H1 (cell line): ENCODE data around the gene WDR54. TPM values are rescaled to one million over a fixed set of nuclear protein-coding genes. Genes with fewer than 3 reads are reported as not detected.
A peak's percentile ranks its signal among the peaks of the same experiment; 100 is the strongest.

Experiments used
- CTCF ChIA-PET: fragments of 300-600 bp; sonication (Branson Sonifier 250); formaldehyde crosslinking; loops from one replicate; lab custom pipeline; 2021; ENCODE audit not compliant: partially characterized antibody; lab: Charles Lee
- POLR2A ChIA-PET: fragments of 300-600 bp; sonication (Branson Sonifier 250); formaldehyde crosslinking; loops from one replicate; lab custom pipeline; 2021; ENCODE audit warnings: inconsistent platforms; ENCODE audit not compliant: partially characterized antibody; lab: Charles Lee
- DNase-seq, 2 experiments: peaks; one replicate each; pipeline versions ENCODE4 v3.0.0 to v3.0.0-alpha.2; 2010 to 2022; ENCODE audit warnings: low spot score in 2 of 2, low read depth in 1 of 2, mixed read lengths in 1 of 2
- FAIRE-seq: peaks from 2 replicates; lab custom pipeline; 2011; peaks lifted over from hg19 to GRCh38; lab: Jason Lieb, UNC
- H2AFZ ChIP-seq: 2 replicates; pipeline ENCODE4 v1.8.1; 2012; ENCODE audit warnings: low read length, inconsistent platforms
- H2AK5ac ChIP-seq: 2 replicates; pipeline ENCODE4 v1.6.1; 2013; ENCODE audit warnings: low read depth, low read length
- H2BK120ac ChIP-seq: replicated peaks from 2 replicates; pipeline ENCODE3; 2013; ENCODE audit warnings: low read depth, low read length, inconsistent platforms
- H2BK12ac ChIP-seq: 2 replicates; pipeline ENCODE4 v1.6.1; 2013; ENCODE audit warnings: low read depth, low read length
- H2BK15ac ChIP-seq: 2 replicates; pipeline ENCODE4 v1.6.1; 2013; ENCODE audit warnings: low read length
- H2BK20ac ChIP-seq: 2 replicates; pipeline ENCODE4 v1.6.1; 2013; ENCODE audit warnings: low read length
- H2BK5ac ChIP-seq: 2 replicates; pipeline ENCODE4 v1.6.1; 2013; ENCODE audit warnings: low read depth, low read length
- H3K14ac ChIP-seq: 2 replicates; pipeline ENCODE4 v1.6.1; 2013; ENCODE audit warnings: inconsistent platforms; ENCODE audit not compliant: insufficient read length
- H3K18ac ChIP-seq: 2 replicates; pipeline ENCODE4 v1.6.1; 2013; ENCODE audit warnings: low read length; ENCODE audit errors: extremely low read depth
- H3K23ac ChIP-seq: 2 replicates; pipeline ENCODE4 v1.6.1; 2013; ENCODE audit warnings: inconsistent platforms; ENCODE audit not compliant: insufficient read length
- H3K23me2 ChIP-seq: 2 replicates; pipeline ENCODE4 v1.6.1; 2013; ENCODE audit warnings: low read depth, low read length
- H3K27ac ChIP-seq: 2 replicates; pipeline ENCODE4 v1.6.1; 2011; ENCODE audit warnings: low read depth, low read length, inconsistent platforms
- H3K27me3 ChIP-seq, 4 experiments: replicated peaks in 1 of 4; 1 replicate in 1 of 4; 2 replicates in 3 of 4; pipeline versions ENCODE4 v1.6.1 to v1.8.1; 2011 to 2013; ENCODE audit warnings: low read length in 3 of 4, mild to moderate bottlenecking in 3 of 4, inconsistent platforms in 2 of 4, mixed read lengths in 2 of 4, moderate library complexity in 1 of 4; ENCODE audit not compliant: control insufficient read depth in 3 of 4, insufficient read depth in 3 of 4; ENCODE audit errors: extremely low read depth in 1 of 4
- H3K36me3 ChIP-seq, 4 experiments: 2 replicates each; pipeline versions ENCODE4 v1.6.1 to v1.8.1; 2011 to 2013; ENCODE audit warnings: mild to moderate bottlenecking in 4 of 4, low read length in 3 of 4, moderate library complexity in 2 of 4, control low read depth in 1 of 4, inconsistent platforms in 1 of 4; ENCODE audit not compliant: insufficient read depth in 4 of 4, control insufficient read depth in 2 of 4
- H3K4ac ChIP-seq: replicated peaks from 2 replicates; pipeline ENCODE3; 2013; ENCODE audit warnings: low read length, low read depth, mixed read lengths, inconsistent platforms; ENCODE audit not compliant: insufficient read length
- H3K4me1 ChIP-seq, 4 experiments: replicated peaks in 1 of 4; 1 replicate in 1 of 4; 2 replicates in 3 of 4; pipeline versions ENCODE4 v1.6.1 to v1.8.1; 2011 to 2013; ENCODE audit warnings: low read length in 3 of 4, inconsistent platforms in 2 of 4, mixed read lengths in 1 of 4; ENCODE audit not compliant: insufficient read depth in 4 of 4, control insufficient read depth in 3 of 4
- H3K4me2 ChIP-seq, 2 experiments: 2 replicates each; pipeline versions ENCODE4 v1.6.1 to v1.8.1; 2011 to 2013; ENCODE audit warnings: low read depth in 2 of 2, low read length in 2 of 2, control low read depth in 1 of 2, inconsistent platforms in 1 of 2, mild to moderate bottlenecking in 1 of 2; ENCODE audit not compliant: insufficient read depth in 1 of 2
- H3K4me3 ChIP-seq, 4 experiments: fragments of 200-600, 300-600 bp in 1 of 4; sonication (generic), shearing (Covaris generic), sonication (Bioruptor Twin) in 1 of 4; 2 replicates each; pipeline versions ENCODE4 v1.5.1 to v1.8.1; 2011 to 2016; ENCODE audit warnings: low read length in 4 of 4, low read depth in 3 of 4, control low read depth in 2 of 4, inconsistent platforms in 2 of 4, mild to moderate bottlenecking in 2 of 4, mixed read lengths in 1 of 4, moderate library complexity in 1 of 4; ENCODE audit not compliant: insufficient read depth in 2 of 4; ENCODE audit errors: extremely low read depth in 1 of 4
- H3K56ac ChIP-seq: replicated peaks from 2 replicates; pipeline ENCODE3; 2013; ENCODE audit warnings: low read depth, mild to moderate bottlenecking, mixed read lengths, low read length, inconsistent platforms; ENCODE audit not compliant: insufficient read length
- H3K79me1 ChIP-seq: 2 replicates; pipeline ENCODE4 v1.6.1; 2013; ENCODE audit warnings: low read depth, low read length, control low read depth
- H3K79me2 ChIP-seq, 2 experiments: 2 replicates each; pipeline versions ENCODE4 v1.6.1 to v1.8.1; 2012 to 2013; ENCODE audit warnings: low read length in 2 of 2, mild to moderate bottlenecking in 2 of 2, inconsistent platforms in 1 of 2; ENCODE audit not compliant: insufficient read depth in 2 of 2, control insufficient read depth in 1 of 2
- H3K9ac ChIP-seq, 4 experiments: replicated peaks in 1 of 4; 1 replicate in 1 of 4; 2 replicates in 3 of 4; pipeline versions ENCODE4 v1.6.1 to v1.8.1; 2011 to 2013; ENCODE audit warnings: low read depth in 3 of 4, low read length in 3 of 4, control low read depth in 2 of 4, mild to moderate bottlenecking in 2 of 4, moderate library complexity in 2 of 4, inconsistent platforms in 1 of 4; ENCODE audit errors: extremely low read depth in 1 of 4
- H3K9me3 ChIP-seq, 2 experiments: 2 replicates each; pipeline versions ENCODE4 v1.6.1 to v1.8.1; 2012 to 2013; ENCODE audit warnings: mild to moderate bottlenecking in 2 of 2, moderate library complexity in 2 of 2, control low read depth in 1 of 2, inconsistent platforms in 1 of 2, low read depth in 1 of 2, low read length in 1 of 2, mixed read lengths in 1 of 2; ENCODE audit not compliant: insufficient read depth in 2 of 2
- H4K20me1 ChIP-seq, 2 experiments: replicated peaks in 1 of 2; 2 replicates each; pipeline versions ENCODE3 to v1.8.1; 2011 to 2013; ENCODE audit warnings: inconsistent platforms in 2 of 2, low read length in 2 of 2, mild to moderate bottlenecking in 1 of 2; ENCODE audit not compliant: insufficient read depth in 2 of 2, control insufficient read depth in 1 of 2
- H4K5ac ChIP-seq: 2 replicates; pipeline ENCODE4 v1.6.1; 2013; ENCODE audit warnings: low read length, low read depth, mixed read lengths, inconsistent platforms; ENCODE audit not compliant: insufficient read length
- H4K8ac ChIP-seq: 2 replicates; pipeline ENCODE4 v1.8.0; 2013; ENCODE audit warnings: mild to moderate bottlenecking, moderate library complexity, low read length, inconsistent platforms; ENCODE audit not compliant: insufficient read depth; ENCODE audit errors: extremely low read depth
- H4K91ac ChIP-seq: replicated peaks from 2 replicates; pipeline ENCODE3; 2013; ENCODE audit warnings: low read length, mixed read lengths, inconsistent platforms; ENCODE audit not compliant: insufficient read length
- PHF8 ChIP-seq: fragments of 200-600 bp; sonication (generic); conservative IDR thresholded peaks from 2 replicates; pipeline ENCODE4 v1.7.1; 2012; ENCODE audit warnings: low read depth, mild to moderate bottlenecking, inconsistent platforms, low read length, moderate library complexity
- POLR2AphosphoS5 ChIP-seq: IDR thresholded peaks from 2 replicates; pipeline ENCODE4 v1.6.1; 2011; ENCODE audit warnings: low read depth, low read length
- WGBS, 2 experiments: shearing (Covaris generic) in 1 of 2; methylation state at CpG; one replicate each; pipeline versions ENCODE4 v1.1.6 to v1.1.7; 2013 to 2015; ENCODE audit warnings: low lambda C conversion rate in 2 of 2, mixed read lengths in 2 of 2, inconsistent platforms in 1 of 2, low coverage in 1 of 2, missing lambda C conversion rate in 1 of 2; ENCODE audit not compliant: insufficient replicate concordance in 2 of 2, insufficient coverage in 1 of 2, insufficient read length in 1 of 2; ENCODE audit errors: extremely low coverage in 1 of 2, missing lambda C conversion rate in 1 of 2; 5-methylcytosine and 5-hydroxymethylcytosine counted together
- polyA plus RNA-seq, 7 experiments: library from polyadenylated mRNA; depleted of rRNA in 3 of 7; stranded (reverse) in 5 of 7; unstranded in 2 of 7; fragments of >200 nt in 5 of 7; fragments of 200-250 nt in 2 of 7; gene quantifications; 1 replicate in 5 of 7; 2 replicates in 1 of 7; 4 replicates in 1 of 7; pipeline versions ENCODE4 v1.2.1 to v1.2.3, GENCODE V29; 2011 to 2013; ENCODE audit warnings: missing spikeins in 2 of 7, mixed read lengths in 2 of 7
- total RNA-seq: library from RNA; stranded (reverse); fragmentation: NEBNext Ultra II Directional; extraction: Animal tissue kit (Norgen Biotek cat#: 25700); gene quantifications from 2 replicates; pipeline ENCODE4 v1.2.1, GENCODE V29; 2021

Gene WDR54
- total and polyA plus RNA-seq, 2 of the 8 experiments (the other 6 are each of a cell fraction or from before 2014, with no cell fraction given), result 41.6 to 125 TPM

- no peak overlapping the region for H2BK15ac ChIP-seq
- H3K4ac ChIP-seq, result no peak overlapping the region
- H3K4me1 ChIP-seq, result peaks cover 0 to 5% (median 3%) of the 10 kb centered on the region in 4 experiments; a peak in 3 of 7 replicates
- CTCF ChIA-PET, result interaction anchor here (0.9 kb wide), 1 partner anchor 28 kb away, joined by 4 read pairs; no protein-coding TSS in a partner anchor
- no peak overlapping the region for H2AFZ ChIP-seq
- no peak overlapping the region for H3K23ac ChIP-seq
- H4K5ac ChIP-seq, result no peak overlapping the region
- H3K79me2 ChIP-seq, result no peaks in the 10 kb centered on the region
- H3K56ac ChIP-seq, result no peak overlapping the region
- H2BK20ac ChIP-seq, result no peak overlapping the region
- peaks cover 1 to 18% of the 10 kb centered on the region in 2 experiments for H4K20me1 ChIP-seq
- peaks cover 10% of the 10 kb centered on the region for H3K23me2 ChIP-seq
- no peak overlapping the region for H2BK120ac ChIP-seq
- peaks cover 6 to 49% (median 33%) of the 10 kb centered on the region in 4 experiments; a peak in 6 of 8 replicates for H3K36me3 ChIP-seq
- H3K4me3 ChIP-seq, result no peak overlapping the region
- FAIRE-seq (no peak), DNase-seq (no peak)
- H3K9me3 ChIP-seq, result no peaks in the 10 kb centered on the region
- WGBS, 2 experiments, result 89% methylated on average over 5 of the region's 5 CpGs; no CpG with 5 or more reads in 1 of the 2 experiments
- peak; percentile 17; the same call in 1 of the 2 replicates for TF ChIP-seq POLR2AphosphoS5
- TF ChIP-seq PHF8, result no peak
- POLR2A ChIA-PET, result interaction anchor here (0.9 to 3.9 kb wide), 14 partner anchors 8 to 59 kb away, joined by 3 to 27 read pairs (median 5); partner anchors contain the start of genes CCDC142, INO80B, MRPL53 and TTC31
- 0 out of 2 replicates have a peak, but pooled peaks cover 1% of the 10 kb centered on the region for H3K79me1 ChIP-seq
- H2BK12ac ChIP-seq, result no peak overlapping the region
- H3K27ac ChIP-seq, result no peak overlapping the region
- no peak overlapping the region for H3K9ac ChIP-seq
- 0 out of 7 replicates have a peak, but pooled peaks cover 0 to 2% (median 0%) of the 10 kb centered on the region in 4 experiments for H3K27me3 ChIP-seq
- H3K14ac ChIP-seq, result no peak overlapping the region
- no peak overlapping the region for H3K4me2 ChIP-seq
- no peak overlapping the region for H4K91ac ChIP-seq
- no peak overlapping the region for H2BK5ac ChIP-seq
- H3K18ac ChIP-seq, result no peak overlapping the region
- H2AK5ac ChIP-seq, result no peak overlapping the region
- H4K8ac ChIP-seq, result no peak overlapping the region
Observed at GRCh38 chr2:74424139-74424992, 2.8 kb downstream of the WDR54 start.
